HG03565 (cell line): ENCODE results near the gene MYOZ3.

Experiments
- ATAC-seq: cut with Tn5 transposase; IDR thresholded peaks from one replicate; pipeline ENCODE4 v1.9.1; 2021; ENCODE audit warnings: mild to moderate bottlenecking, moderate library complexity; ENCODE audit not compliant: unreplicated experiment

Gene MYOZ3

DNA sequence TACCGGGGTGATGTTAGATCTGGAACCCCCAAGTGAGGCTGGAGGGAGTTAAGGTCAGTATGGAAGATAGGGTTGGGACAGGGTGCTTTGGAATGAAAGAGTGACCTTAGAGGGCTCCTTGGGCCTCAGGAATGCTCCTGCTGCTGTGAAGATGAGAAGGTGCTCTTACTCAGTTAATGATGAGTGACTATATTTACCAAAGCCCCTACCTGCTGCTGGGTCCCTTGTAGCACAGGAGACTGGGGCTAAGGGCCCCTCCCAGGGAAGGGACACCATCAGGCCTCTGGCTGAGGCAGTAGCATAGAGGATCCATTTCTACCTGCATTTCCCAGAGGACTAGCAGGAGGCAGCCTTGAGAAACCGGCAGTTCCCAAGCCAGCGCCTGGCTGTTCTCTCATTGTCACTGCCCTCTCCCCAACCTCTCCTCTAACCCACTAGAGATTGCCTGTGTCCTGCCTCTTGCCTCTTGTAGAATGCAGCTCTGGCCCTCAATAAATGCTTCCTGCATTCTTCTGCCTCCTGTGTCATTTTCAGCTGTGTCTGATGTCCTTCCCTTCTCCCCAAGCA lies 2.3 kb upstream of the MYOZ3 start:
- ATAC-seq = no peak

DNA sequence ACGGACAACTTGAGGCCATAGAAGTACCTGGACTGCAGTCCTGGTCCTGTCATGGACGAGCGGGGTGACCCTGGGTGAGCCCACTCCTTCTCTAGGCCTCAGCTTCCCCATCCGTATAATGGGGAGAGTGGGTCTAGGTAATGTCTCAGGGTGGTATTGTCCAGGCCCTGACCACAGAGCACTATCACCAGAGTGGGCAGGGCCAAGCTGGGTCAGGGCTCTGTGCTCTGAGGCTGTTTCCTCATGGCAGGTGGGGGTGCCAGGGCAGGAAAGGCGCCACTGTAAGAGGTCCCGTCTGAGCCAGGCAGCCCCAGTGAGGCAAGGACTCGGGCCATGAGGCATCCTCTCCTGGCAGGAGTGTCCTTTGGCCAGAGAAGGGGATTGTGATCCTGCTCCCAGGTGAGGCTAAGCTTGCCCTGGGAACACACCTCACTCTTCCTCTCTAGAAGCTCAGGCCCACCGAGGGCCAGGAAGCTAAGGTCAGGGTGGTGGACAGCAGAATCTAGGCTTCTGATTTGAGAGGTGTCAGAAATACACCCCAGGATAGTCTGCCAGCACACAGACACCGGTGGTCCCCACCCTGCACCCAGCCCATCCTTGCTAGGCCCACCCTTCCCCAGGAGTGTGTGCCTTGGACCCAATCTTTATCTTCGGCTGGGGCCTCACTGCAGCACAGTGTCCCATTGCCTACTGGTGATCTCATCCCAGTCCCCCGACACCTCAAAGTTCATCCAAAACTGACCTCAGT lies 1.5 kb upstream of the MYOZ3 start:
- ATAC-seq = no peak

DNA sequence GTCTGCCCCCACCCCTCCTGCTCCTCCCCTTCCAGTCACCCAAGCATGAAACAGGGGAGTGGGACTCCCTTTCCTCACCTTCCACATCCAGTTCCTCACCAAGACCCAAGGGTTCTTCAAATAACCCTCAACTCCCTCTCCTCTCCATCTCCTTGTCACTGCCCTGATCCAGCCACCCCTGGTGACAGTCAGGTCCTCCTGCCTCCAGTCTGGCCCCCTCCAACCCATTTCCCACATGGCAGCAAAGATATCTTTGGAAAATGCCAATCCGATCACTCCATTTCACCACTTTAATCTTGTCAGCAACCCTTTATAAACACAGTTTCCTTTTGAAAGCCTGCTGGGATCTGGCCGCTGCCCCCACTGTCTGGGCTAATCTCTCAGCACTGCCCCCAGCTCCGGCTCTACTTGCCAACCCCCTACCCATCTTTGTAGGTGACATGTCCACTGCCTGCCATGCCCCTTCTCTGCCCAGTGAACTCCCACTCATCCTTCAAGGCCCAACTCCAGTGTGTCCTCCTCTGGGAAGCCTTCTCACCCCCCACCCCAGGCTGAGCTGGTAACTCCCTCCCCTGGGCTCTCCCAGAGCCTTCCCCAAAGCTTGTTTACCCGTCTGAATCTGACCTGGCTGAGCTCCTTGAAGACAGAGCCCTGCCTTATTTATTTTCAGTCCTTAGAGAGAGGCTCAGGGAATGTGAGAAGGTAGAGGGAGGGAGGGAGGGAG lies 781 bp upstream of the MYOZ3 start:
- ATAC-seq = no peak

DNA sequence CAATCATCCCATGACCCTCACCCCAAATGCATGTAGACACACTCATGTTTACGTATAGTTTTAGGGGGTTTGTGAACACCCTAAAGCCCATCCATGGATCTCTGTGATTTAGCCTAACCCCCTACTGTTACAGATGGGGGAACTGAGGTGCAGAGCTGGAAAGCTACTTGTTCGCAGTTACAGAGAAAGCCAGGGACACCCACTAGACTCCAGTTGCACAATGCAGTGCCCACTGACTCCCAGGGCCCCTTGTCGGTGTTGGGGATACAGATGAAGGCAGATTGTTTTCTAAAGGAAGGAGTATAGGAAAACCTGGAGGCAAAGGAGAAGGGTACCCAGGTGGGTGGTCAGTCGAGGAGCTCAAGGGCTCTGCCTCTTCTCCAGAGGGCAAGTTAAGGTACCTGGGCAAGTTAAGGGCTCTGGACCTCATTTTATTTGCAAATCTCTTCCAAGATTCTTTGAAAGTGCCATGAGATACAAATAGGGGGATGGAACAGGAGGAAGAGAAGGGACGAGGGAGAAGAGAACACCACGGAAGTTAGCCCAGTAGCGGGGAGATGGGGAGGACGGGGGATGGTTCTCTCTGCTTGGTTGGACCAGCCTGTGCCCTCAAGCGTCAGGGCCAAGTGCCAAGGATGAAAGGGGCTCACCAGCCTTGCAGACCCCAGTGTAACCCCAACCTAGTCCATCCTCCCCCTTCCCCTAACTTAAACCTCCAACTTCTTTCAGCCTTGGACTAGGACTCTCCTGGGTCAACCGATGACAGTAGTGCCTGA lies 958 bp downstream of the MYOZ3 start:
- ATAC-seq = no peak

DNA sequence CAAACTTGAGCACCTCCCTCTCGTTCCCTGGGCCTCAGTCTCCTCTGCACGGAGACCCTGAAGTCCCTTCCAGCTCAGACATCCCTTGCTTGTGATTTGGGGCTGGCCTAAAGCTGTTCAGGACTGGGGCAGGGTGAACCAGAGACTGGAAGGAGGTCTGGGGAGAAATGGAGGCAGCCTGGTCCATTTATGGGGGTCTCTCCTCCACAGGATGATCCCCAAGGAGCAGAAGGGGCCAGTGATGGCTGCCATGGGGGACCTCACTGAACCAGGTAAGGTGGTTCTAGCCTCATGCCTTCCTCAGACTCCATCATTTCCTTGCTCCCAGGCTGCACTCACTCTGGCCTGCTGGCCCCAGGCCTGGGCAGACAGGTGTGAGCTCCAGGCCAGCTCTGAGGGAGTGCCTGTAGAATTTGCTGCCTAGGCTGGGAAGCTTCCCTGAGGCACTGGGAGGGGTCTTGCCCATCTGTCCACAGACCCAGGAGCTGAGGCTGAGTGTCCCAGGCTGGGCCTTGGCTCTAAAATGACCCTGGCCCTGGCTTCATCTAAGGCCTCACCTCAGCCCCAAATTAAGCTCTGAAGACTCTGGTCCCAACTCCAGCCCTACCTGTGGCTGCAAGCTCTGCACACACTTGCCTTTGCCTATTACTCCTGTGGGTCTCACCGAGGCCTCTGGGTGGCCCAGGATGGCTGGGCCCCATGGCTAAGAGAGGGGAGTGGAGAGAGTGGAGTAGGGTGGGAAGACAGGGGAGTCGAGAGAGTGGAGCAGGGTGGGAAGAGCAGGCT lies 1.9 kb downstream of the MYOZ3 start:
- ATAC-seq = no peak

DNA sequence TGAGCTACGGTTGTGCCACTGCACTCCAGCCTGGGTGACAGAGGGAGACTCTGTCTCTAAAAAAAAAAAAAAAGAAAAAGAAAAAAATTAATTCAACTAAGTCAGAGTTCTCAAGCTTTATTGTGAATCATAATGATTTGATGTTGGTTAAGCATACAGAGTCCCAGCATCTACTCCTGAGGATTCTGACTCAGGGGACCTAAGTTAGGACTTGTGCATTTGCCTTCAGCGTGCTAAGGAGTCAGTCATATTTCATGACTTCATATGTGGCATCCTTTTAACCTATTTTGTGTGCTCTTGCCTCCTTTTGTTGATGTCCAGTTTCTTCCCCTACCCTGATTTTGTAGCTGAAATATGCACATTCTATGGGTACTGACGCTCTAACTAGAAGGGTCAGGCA lies 2.9 kb downstream of the MYOZ3 start:
- ATAC-seq = no peak

DNA sequence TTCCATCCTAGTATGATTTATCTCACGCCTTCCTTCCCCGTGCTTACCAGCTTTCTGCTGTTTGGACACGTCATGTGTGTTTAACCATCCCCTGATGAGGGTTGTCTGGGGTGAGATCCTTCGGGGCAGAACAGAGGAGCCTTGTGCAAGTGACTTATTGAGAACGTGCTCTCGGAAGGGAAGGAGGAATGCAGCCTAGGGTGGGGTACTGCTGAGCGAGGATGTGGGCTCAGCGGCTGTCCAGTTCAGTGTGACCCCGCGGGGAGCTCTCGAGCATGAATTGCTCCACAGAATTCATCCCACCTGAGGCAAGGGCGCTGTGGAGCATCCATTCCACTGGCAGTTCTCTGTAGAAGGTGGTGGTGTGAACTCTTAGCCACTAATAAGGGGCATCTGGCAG lies 4.0 kb downstream of the MYOZ3 start:
- ATAC-seq = no peak

DNA sequence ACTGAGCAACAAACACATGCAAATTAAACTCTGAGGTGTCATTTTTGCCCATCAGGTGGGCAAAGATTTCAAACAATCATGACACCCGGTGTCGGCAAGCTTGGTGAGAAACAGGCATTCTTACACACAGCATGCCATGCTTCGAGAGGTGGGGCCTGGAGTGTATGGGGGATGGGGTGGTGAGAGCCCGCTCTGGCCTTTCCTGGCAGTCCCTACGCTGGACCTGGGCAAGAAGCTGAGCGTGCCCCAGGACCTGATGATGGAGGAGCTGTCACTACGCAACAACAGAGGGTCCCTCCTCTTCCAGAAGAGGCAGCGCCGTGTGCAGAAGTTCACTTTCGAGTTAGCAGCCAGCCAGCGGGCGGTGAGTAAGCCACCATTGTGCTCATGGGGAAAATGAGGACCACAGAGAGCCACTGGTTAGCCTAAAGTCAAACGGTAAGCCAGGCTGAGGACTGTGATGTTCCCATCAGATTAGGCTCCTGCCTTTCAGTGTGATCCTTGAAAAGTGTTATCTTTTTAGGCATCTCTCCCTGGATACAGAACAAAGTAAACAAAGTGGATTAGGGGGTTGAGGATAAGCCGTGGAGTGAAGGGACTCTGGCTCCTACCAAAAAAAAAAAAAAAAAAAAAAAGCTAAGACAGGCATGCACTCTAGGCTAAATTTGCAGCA lies 9.4 kb downstream of the MYOZ3 start:
- no peak for ATAC-seq

DNA sequence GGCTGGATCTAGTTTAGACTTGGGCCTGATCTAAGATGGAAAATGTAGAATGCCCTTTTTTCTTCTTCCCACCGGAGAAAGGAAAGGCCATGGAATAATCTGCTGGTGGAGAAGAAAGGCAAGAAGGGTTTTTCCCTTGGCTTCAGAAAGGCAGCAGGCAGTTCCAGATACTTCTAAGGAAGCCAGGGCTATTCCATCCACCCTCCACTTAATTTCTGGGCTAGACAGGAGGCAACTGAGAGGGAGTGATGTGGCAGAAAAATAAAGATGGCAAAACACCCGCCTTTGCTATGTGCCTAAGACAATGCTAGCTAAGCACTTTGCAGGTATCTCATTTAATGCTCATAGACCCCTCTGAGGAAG lies 9.9 kb downstream of the MYOZ3 start:
- no peak for ATAC-seq

DNA sequence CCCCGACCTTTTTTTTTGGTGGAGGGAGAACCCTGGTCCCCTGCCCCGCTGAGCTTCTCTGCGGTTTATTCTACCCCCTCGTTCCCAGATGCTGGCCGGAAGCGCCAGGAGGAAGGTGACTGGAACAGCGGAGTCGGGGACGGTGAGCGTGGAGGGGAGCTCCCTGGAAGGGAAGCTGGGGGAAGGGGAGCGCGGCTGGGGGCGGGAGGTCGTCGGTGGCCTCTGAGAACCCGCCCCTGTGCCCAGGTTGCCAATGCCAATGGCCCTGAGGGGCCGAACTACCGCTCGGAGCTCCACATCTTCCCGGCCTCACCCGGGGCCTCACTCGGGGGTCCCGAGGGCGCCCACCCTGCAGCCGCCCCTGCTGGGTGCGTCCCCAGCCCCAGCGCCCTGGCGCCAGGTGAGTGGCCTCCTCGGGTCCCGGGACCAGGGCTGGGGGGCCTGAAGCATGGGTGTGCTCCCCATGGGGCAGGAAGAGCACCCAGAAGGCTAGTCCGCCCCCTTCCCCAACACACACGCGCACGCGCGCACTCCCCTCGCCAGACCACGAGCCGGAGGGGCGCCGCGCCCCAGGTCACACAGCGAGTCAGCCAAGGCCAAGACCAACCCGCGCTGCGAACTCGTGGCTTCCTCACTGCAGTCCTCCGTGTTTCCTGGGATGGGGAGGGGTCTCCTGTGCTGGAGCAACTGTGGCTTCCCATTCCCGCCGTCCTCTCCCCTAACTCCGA lies 10.6 kb downstream of the MYOZ3 start:
- ATAC-seq = no peak

DNA sequence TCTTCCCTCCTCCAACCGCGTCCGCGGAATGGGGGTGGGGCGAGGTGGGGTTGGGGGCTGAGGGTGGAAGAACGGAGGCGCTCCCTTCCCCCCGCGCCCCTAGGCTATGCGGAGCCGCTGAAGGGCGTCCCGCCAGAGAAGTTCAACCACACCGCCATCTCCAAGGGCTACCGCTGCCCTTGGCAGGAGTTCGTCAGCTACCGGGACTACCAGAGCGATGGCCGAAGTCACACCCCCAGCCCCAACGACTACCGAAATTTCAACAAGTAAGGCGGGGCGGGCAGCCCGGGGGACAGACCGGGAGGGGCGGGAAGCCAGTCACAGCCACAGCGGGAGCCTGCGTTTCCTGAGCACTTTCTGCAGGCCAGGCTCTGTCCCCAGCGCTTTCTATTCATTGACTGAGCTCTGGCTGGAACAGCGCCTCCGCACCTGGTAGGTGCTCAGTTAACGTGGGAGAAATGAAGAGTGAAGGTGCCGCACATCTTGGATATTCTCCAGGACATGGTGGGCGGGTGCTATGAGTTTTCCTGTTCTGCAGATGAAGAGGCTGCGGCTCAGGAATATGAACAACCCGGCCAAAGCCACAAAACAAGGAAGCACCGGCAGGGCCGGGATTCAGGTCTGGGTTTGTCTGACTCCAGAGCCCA lies 11.3 kb downstream of the MYOZ3 start:
- ATAC-seq = no peak

DNA sequence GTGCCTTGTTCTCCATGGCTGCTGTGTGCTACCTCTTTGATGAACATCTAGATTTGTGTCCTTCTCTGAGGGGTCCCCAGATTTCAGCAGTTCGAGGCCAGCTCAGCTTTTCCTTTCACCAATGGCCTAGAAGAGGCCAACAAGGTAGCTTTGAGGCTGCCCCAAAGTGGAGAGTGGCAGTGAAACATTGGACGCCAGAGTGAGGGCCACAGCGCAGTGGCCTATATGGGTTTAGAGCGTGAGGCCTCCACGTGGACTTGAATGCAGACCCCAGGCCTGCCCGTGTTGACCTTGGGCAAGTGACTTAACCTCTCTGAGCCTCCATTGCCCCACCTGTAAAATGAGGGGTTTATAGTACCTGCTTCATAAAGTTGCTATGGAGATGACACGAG lies 11.8 kb downstream of the MYOZ3 start:
- ATAC-seq = no peak

DNA sequence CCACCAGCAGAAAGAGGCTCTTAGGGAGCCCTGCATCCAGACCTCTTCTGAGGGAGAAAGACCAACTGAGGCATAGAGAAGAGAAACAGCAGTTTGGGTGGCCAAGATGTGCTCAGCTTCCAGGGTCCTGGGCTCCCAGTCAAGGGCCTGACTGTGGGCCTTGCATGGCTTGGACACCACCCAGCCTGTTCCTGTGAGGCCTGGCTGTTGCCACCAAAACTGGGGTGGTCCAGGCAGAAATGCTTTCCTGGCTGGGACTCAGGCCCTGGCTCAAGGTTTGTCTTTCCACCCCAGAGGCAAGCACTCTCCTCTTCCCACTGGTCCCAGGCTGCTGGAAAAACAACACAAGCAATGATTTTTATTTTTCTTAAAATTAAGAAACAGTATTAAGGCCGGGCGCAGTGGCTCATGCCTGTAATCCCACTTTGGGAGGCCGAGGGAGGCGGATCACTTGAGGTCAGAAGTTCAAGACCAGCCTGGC lies 13.3 kb downstream of the MYOZ3 start:
- no peak for ATAC-seq

DNA sequence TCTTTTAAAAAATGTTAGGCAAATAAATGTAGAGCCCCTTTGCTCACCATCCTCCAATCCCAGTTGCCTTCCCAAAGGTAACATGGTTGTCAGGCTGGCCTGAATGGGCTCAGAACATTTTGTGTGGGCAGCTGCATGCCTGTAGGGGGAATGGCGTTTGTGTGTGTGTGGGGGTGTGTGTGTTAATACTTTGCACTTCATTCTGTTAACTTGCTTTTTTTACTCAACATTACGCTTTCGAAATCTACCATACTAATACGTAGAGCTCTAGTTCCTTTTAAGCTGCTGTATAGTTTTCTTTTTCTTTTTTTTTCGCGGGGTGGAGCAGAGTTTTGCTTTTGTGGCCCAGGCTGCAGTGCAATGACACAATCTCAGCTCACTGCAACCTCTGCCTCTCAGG lies 14.0 kb downstream of the MYOZ3 start:
- no peak for ATAC-seq

DNA sequence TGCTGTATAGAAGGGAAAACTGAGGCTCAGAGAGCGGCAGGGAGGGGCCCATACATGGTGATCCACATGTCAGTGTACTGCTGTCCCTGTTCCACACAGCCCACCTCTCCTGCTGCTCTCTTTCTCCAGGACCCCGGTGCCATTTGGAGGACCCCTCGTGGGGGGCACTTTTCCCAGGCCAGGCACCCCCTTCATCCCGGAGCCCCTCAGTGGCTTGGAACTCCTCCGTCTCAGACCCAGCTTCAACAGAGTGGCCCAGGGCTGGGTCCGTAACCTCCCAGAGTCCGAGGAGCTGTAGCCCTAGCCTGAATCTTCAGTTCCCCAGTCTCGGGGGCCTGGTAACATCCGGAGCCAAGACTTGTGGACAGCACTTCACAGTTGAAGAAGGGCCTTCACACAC lies 15.5 kb downstream of the MYOZ3 start:
- no peak for ATAC-seq

DNA sequence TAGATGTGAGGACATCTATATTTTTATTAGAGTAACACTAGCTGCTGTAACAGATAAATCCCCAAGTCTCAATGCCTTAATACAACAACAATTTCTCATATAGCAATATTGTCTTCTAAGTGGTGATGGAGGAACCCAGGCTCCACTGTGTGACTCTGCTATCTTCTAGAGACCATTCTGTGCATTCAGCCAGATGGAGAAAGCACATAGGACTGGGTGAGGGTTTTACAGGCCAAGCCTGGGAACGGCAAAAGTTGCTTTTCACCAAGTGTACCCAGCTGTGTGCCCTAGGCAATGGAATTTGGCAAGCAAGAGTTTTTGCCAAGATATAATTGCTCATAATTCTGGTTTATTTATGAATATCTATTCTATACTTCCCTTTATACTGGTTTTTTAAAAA lies 28.1 kb downstream of the MYOZ3 start:
- no peak for ATAC-seq

DNA sequence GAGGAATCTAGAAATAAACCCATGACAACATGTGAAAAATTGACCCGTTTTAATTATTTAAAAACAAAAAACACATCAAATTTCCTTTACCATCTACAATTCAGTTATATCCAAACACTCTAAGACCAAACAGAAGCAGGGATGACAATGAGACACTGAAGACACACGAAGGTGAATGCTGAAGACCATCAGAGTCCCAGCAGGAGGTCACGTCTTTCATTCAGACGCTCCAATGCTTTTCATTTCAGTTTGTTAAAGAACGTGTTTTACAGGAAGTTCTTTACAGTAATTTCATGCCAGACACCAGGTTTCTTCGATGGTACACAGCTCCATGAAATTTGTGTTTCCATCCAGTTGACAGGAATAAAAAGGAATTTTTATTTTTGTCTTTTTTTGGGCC lies 29.7 kb downstream of the MYOZ3 start:
- ATAC-seq = no peak

DNA sequence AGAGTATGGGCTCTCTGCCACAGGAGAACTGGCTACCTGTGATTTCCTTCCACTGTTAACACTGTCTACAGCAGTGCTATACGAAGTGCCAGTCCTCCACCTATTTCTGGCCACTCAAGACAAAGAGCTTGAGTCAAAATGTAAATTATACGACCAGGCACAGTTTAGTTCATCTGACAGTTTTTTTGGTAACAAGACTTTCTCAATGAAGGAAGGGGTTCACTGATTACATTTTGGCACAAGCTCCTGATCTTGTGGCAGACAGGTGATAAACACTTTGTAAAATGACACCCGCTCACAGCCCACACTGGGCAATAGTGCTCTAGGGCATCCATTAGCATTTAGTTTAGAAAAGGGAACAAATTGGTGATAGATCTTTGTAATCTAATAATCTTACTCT lies 31.2 kb downstream of the MYOZ3 start:
- no peak for ATAC-seq

DNA sequence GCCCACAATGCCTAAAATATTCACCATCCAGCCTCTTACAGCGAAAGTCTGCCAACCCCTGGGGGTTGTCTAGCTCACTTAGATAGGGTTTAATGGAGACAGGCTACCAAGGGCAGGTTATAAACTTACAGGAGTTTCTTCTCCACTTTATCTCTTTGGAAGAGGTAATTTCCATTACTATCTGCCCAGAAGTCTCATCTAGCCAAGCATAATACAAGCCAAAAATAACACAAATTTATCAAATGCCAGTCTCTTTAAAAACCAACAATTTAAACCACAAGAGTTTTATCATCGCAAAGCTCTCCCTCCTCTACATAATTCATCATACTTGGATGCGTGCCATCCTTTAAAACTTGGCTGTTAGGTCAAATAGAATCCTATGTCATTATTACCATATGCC lies 33.6 kb downstream of the MYOZ3 start:
- no peak for ATAC-seq
